HG03565 (cell line): ENCODE measurements around the gene CARMIL1.

Experiments used
- ATAC-seq: cut with Tn5 transposase; IDR thresholded peaks from one replicate; pipeline ENCODE4 v1.9.1; 2021; ENCODE audit warnings: mild to moderate bottlenecking, moderate library complexity; ENCODE audit not compliant: unreplicated experiment

Gene CARMIL1

GRCh38 chr6:25332655-25333071 lies 53.5 kb downstream of the CARMIL1 start:
- ATAC-seq: no peak

GRCh38 chr6:25333471-25333870 lies 54.3 kb downstream of the CARMIL1 start:
- ATAC-seq: no peak

- ATAC-seq: no peak
Observed at GRCh38 chr6:25334793-25335192, 55.6 kb downstream of the CARMIL1 start.

GRCh38 chr6:25336996-25337395 lies 57.8 kb downstream of the CARMIL1 start:
- no peak for ATAC-seq

GRCh38 chr6:25337431-25337830 lies 58.3 kb downstream of the CARMIL1 start:
- ATAC-seq: no peak

GRCh38 chr6:25340431-25341202 lies 61.4 kb downstream of the CARMIL1 start:
- ATAC-seq: no peak

GRCh38 chr6:25341203-25341552 lies 62.0 kb downstream of the CARMIL1 start:
- no peak for ATAC-seq

- no peak for ATAC-seq
Observed at GRCh38 chr6:25341923-25342619, 62.9 kb downstream of the CARMIL1 start.

GRCh38 chr6:25342802-25343201 lies 63.6 kb downstream of the CARMIL1 start:
- ATAC-seq: no peak

GRCh38 chr6:25343984-25344383 lies 64.8 kb downstream of the CARMIL1 start:
- no peak for ATAC-seq

GRCh38 chr6:25344827-25345226 lies 65.7 kb downstream of the CARMIL1 start:
- ATAC-seq: no peak

- ATAC-seq: no peak
Observed at GRCh38 chr6:25346064-25346463, 66.9 kb downstream of the CARMIL1 start.

GRCh38 chr6:25350573-25350972 lies 71.4 kb downstream of the CARMIL1 start:
- no peak for ATAC-seq

- no peak for ATAC-seq
Observed at GRCh38 chr6:25351485-25351884, 72.3 kb downstream of the CARMIL1 start.

- ATAC-seq: no peak
Observed at GRCh38 chr6:25352285-25352684, 73.1 kb downstream of the CARMIL1 start.

GRCh38 chr6:25354078-25354932 lies 75.1 kb downstream of the CARMIL1 start:
- no peak for ATAC-seq

GRCh38 chr6:25359191-25359861 lies 80.2 kb downstream of the CARMIL1 start:
- ATAC-seq: no peak

GRCh38 chr6:25359891-25360290 lies 80.7 kb downstream of the CARMIL1 start:
- ATAC-seq: no peak

- ATAC-seq: no peak
Observed at GRCh38 chr6:25360621-25361020, 81.4 kb downstream of the CARMIL1 start.

GRCh38 chr6:25363427-25363826 lies 84.3 kb downstream of the CARMIL1 start:
- no peak for ATAC-seq

GRCh38 chr6:25365154-25365553 lies 86.0 kb downstream of the CARMIL1 start:
- no peak for ATAC-seq
